Loucy (cell line): ENCODE data around the gene CHRND.
"Not testable (repeated sequence)": the region's sequence is repeated elsewhere in the genome, so short reads cannot be mapped to it uniquely, and the experiment has no call there.

Experiments used
- H2AFZ ChIP-seq: fragments of 200-600 bp; sonication (generic); 2 replicates; pipeline ENCODE4 v1.6.0; 2016; ENCODE audit warnings: antibody characterized with exemption, mild to moderate bottlenecking, low read length, moderate library complexity
- H3F3A ChIP-seq: fragments of 200-600 bp; 2 replicates; pipeline ENCODE4 v1.6.0; 2016; ENCODE audit warnings: antibody characterized with exemption, low read depth, mild to moderate bottlenecking
- H3K27me3 ChIP-seq: fragments of 200-600 bp; sonication (generic); 2 replicates; pipeline ENCODE4 v1.6.1; 2014; ENCODE audit warnings: low read length, mild to moderate bottlenecking; ENCODE audit not compliant: insufficient read depth, poor library complexity, severe bottlenecking
- H3K36me3 ChIP-seq: fragments of 200-600 bp; sonication (generic); 2 replicates; pipeline ENCODE4 v1.6.1; 2016; ENCODE audit warnings: low read length; ENCODE audit not compliant: insufficient read depth
- H3K4me1 ChIP-seq: fragments of 200-600 bp; sonication (generic); 2 replicates; pipeline ENCODE4 v1.5.1; 2014; ENCODE audit warnings: low read length, mild to moderate bottlenecking; ENCODE audit not compliant: insufficient read depth, poor library complexity, severe bottlenecking
- H3K4me2 ChIP-seq: fragments of 200-600 bp; sonication (generic); 2 replicates; pipeline ENCODE4 v1.6.0; 2014; ENCODE audit warnings: antibody characterized with exemption, low read length, low read depth, mild to moderate bottlenecking; ENCODE audit not compliant: poor library complexity, severe bottlenecking
- H3K4me3 ChIP-seq: fragments of 200-600 bp; sonication (generic); 2 replicates; pipeline ENCODE4 v1.5.1; 2014; ENCODE audit warnings: low read length, mild to moderate bottlenecking, mixed read lengths; ENCODE audit not compliant: poor library complexity, severe bottlenecking
- H3K79me2 ChIP-seq: fragments of 200-600 bp; sonication (generic); 2 replicates; pipeline ENCODE4 v1.6.1; 2014; ENCODE audit warnings: low read length; ENCODE audit not compliant: insufficient read depth
- H3K9ac ChIP-seq: fragments of 200-600 bp; sonication (generic); 2 replicates; pipeline ENCODE4 v1.6.0; 2014; ENCODE audit warnings: mild to moderate bottlenecking, low read depth, low read length, moderate library complexity; ENCODE audit not compliant: poor library complexity, severe bottlenecking
- H3K9me2 ChIP-seq: fragments of 200-600 bp; sonication (generic); replicated peaks from 2 replicates; pipeline ENCODE4 v1.6.1; 2016; ENCODE audit warnings: low read depth, low read length, mixed read lengths
- H3K9me3 ChIP-seq: fragments of 200-600 bp; sonication (generic); 2 replicates; pipeline ENCODE4 v1.6.1; 2014; ENCODE audit warnings: mild to moderate bottlenecking, antibody characterized with exemption, low read length, low read depth; ENCODE audit not compliant: insufficient read depth
- H4K20me1 ChIP-seq: fragments of 200-600 bp; sonication (generic); 2 replicates; pipeline ENCODE4 v1.6.0; 2014; ENCODE audit warnings: antibody characterized with exemption, low read length, mild to moderate bottlenecking; ENCODE audit not compliant: insufficient read depth, poor library complexity, severe bottlenecking
- CTCF ChIP-seq: fragments of 200-600 bp; sonication (generic); conservative IDR thresholded peaks from 2 replicates; pipeline ENCODE4 v1.5.1; 2014; ENCODE audit warnings: mild to moderate bottlenecking, antibody characterized with exemption, low read length
- EZH2phosphoT487 ChIP-seq: fragments of 200-600 bp; IDR thresholded peaks from 2 replicates; pipeline ENCODE4 v1.6.1; 2018; ENCODE audit warnings: antibody characterized with exemption, mild to moderate bottlenecking, moderate library complexity, borderline replicate concordance

CHRND gene

GRCh38 chr2:232530626-232531260 is 4.8 kb downstream of the CHRND start:
- Histone ChIP-seq H3K4me2 (no peak overlapping the region), H2AFZ (no peak overlapping the region), H3K36me3 (no peaks in the 10 kb centered on the region), H3K27me3 (no peaks in the 10 kb centered on the region), H3K9me2 (no peaks in the 10 kb centered on the region), H3K9me3 (no peaks in the 10 kb centered on the region), H3K79me2 (no peaks in the 10 kb centered on the region), H3K9ac (no peak overlapping the region), H4K20me1 (no peaks in the 10 kb centered on the region), H3K4me3 (no peak overlapping the region), H3K4me1 (peaks cover 7% of the 10 kb centered on the region), H3F3A (no peaks in the 10 kb centered on the region)
- TF ChIP-seq CTCF, result no peak
- TF ChIP-seq EZH2phosphoT487, result no peak

- H3K36me3 ChIP-seq, result no peaks in the 10 kb centered on the region
- no peak overlapping the region for H3K4me2 ChIP-seq
- H4K20me1 ChIP-seq, result no peaks in the 10 kb centered on the region
- H3K9me3 ChIP-seq, result no peaks in the 10 kb centered on the region
- TF ChIP-seq CTCF, result no peak
- no peak for TF ChIP-seq EZH2phosphoT487
- H3K9me2 ChIP-seq, result no peaks in the 10 kb centered on the region
- H3K79me2 ChIP-seq, result no peaks in the 10 kb centered on the region
- no peak overlapping the region for H3K4me3 ChIP-seq
- H2AFZ ChIP-seq, result no peak overlapping the region
- H3K9ac ChIP-seq, result no peak overlapping the region
- no peaks in the 10 kb centered on the region for H3F3A ChIP-seq
- no peaks in the 10 kb centered on the region for H3K27me3 ChIP-seq
- H3K4me1 ChIP-seq, result peaks cover 7% of the 10 kb centered on the region
Observed at GRCh38 chr2:232532419-232532818, 6.5 kb downstream of the CHRND start.

DNA sequence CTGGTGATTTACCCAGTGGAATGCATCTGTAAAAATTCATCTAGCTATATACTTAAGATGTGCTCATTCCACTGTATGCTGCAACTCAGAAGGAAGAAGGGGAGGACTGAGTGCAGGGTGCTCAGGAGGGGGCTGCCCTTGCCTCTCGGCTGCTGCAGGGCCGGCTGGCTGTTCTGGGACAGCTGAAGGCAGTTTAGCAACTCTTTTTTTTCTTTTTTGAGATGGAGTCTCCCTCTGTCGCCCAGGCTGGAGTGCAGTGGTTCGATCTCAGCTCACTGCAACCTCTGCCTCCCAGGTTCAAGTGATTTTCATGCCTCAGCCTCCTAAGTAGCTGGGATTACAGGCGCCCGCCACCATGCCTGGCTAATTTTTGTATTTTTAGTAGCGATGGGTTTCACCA is 6.9 kb downstream of the CHRND start:
- not testable (repeated sequence) for H3K4me2 ChIP-seq, H3K9me3 ChIP-seq, H2AFZ ChIP-seq, H3K27me3 ChIP-seq, H3K36me3 ChIP-seq, H3K4me1 ChIP-seq, H3K4me3 ChIP-seq, H4K20me1 ChIP-seq, H3K9me2 ChIP-seq, H3F3A ChIP-seq, H3K9ac ChIP-seq, H3K79me2 ChIP-seq

- Histone ChIP-seq H3K9me2 (no peaks in the 10 kb centered on the region), H3K9ac (no peak overlapping the region), H2AFZ (no peak overlapping the region), H3K4me3 (no peak overlapping the region), H3K36me3 (no peaks in the 10 kb centered on the region), H3K79me2 (no peaks in the 10 kb centered on the region), H3K27me3 (no peaks in the 10 kb centered on the region), H3K4me2 (no peak overlapping the region), H3K9me3 (no peaks in the 10 kb centered on the region), H3F3A (no peaks in the 10 kb centered on the region), H4K20me1 (no peaks in the 10 kb centered on the region), H3K4me1 (no peaks in the 10 kb centered on the region)
- TF ChIP-seq EZH2phosphoT487, result no peak
Observed at GRCh38 chr2:232533944-232534710, 8.2 kb downstream of the CHRND start.
